ENCODE data around the gene AKT2. TPM values are rescaled to one million over a fixed set of nuclear protein-coding genes. Genes with fewer than 3 reads are reported as not detected.
A peak's percentile ranks its signal among the peaks of the same experiment; 100 is the strongest.

The AKT2 gene
- total and polyA plus RNA-seq, 2 experiments from 2014 or later: 60.1 to 193 TPM

DNA sequence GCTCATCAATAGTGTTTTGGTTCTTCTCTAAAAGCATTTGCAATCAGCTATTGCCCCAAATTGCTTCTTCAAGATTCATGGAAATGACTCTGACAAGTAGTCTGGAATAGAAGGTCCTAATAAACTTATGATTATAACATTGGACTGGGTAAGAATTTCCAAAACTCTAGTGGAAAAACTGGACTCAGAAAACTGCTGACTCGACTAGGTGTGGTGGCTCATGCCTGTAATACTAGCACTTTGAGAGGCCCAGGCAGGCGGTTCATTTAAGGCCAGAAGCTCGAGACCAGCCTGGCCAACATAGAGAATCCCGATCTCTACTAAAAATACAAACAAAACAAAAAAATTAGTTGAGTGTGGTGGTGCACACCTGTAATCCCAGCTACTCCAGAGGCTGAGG, 15.5 kb upstream of the AKT2 start:
- no peaks in the 10 kb centered on the region for H3K27me3 ChIP-seq
- TF ChIP-seq, protein P1, sequence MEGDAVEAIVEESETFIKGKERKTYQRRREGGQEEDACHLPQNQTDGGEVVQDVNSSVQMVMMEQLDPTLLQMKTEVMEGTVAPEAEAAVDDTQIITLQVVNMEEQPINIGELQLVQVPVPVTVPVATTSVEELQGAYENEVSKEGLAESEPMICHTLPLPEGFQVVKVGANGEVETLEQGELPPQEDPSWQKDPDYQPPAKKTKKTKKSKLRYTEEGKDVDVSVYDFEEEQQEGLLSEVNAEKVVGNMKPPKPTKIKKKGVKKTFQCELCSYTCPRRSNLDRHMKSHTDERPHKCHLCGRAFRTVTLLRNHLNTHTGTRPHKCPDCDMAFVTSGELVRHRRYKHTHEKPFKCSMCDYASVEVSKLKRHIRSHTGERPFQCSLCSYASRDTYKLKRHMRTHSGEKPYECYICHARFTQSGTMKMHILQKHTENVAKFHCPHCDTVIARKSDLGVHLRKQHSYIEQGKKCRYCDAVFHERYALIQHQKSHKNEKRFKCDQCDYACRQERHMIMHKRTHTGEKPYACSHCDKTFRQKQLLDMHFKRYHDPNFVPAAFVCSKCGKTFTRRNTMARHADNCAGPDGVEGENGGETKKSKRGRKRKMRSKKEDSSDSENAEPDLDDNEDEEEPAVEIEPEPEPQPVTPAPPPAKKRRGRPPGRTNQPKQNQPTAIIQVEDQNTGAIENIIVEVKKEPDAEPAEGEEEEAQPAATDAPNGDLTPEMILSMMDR (IDR thresholded peaks at IDR 0.05; ENCODE audit: low read depth, low read length): no peak
- no peak for DNase-seq (ENCODE audit: low read depth in 1 of 2, low spot score in 1 of 2)
- no peaks in the 10 kb centered on the region for H3K36me3 ChIP-seq
- no peak overlapping the region for H3K27ac ChIP-seq
- no peaks in the 10 kb centered on the region for H3K4me1 ChIP-seq (ENCODE audit: low read depth)
- no peak overlapping the region for H3K4me3 ChIP-seq
- no peaks in the 10 kb centered on the region for H3K9me3 ChIP-seq (ENCODE audit: low read depth)

DNA sequence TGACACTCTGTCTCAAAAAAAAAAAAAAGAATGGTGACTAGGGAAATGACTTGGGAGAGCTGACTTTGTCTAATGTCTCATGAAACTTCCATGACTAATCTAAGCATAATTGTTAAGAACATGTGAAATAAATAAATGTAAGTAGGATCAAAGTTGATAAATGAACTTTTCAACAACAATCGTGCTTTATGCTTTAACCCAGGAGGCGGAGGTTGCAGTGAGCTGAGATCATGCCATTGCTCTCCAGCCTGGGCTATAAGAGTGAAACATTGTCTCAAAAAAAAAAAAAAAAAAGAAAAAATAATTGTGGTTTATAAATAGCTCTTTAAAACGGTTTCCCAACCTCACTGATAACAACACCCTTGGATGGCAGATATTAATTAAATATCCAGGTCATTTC, 12.9 kb upstream of the AKT2 start:
- Histone ChIP-seq H3K36me3 (no peaks in the 10 kb centered on the region), H3K4me1 (ENCODE audit: low read depth) (no peaks in the 10 kb centered on the region), H3K27ac (no peak overlapping the region), H3K4me3 (no peak overlapping the region), H3K9me3 (ENCODE audit: low read depth) (no peaks in the 10 kb centered on the region), H3K27me3 (no peaks in the 10 kb centered on the region)
- TF ChIP-seq, protein P1 (IDR thresholded peaks at IDR 0.05; ENCODE audit: low read depth, low read length): no peak
- DNase-seq (ENCODE audit: low read depth in 1 of 2, low spot score in 1 of 2): no peak

DNA sequence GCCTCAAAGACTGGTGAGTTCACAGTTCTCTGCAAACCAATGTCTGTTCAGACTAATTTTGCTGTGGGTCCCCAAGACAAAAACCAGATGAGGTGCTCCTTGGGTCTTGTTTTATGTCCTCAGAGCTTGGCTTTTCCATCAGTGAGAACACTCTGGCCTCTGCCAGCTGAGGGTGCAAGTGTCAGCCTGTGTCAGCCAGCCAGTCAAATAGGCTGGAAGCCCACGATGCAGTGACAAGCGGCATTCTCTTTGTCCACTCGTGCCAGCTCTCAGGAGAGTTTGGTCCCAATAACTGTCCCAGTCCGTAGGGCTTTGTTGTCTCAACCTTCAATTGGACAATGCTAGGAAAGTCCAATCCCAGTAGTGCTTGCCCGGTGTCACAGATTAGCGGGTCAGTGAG, 9.4 kb upstream of the AKT2 start:
- Histone ChIP-seq H3K36me3 (no peaks in the 10 kb centered on the region), H3K27me3 (no peaks in the 10 kb centered on the region), H3K4me1 (ENCODE audit: low read depth) (no peaks in the 10 kb centered on the region), H3K9me3 (ENCODE audit: low read depth) (no peaks in the 10 kb centered on the region), H3K4me3 (no peak overlapping the region), H3K27ac (peak overlapping the region; percentile 17)
- DNase-seq (ENCODE audit: low read depth in 1 of 2, low spot score in 1 of 2): no peak
- TF ChIP-seq, protein P1 (IDR thresholded peaks at IDR 0.05; ENCODE audit: low read depth, low read length): no peak

DNA sequence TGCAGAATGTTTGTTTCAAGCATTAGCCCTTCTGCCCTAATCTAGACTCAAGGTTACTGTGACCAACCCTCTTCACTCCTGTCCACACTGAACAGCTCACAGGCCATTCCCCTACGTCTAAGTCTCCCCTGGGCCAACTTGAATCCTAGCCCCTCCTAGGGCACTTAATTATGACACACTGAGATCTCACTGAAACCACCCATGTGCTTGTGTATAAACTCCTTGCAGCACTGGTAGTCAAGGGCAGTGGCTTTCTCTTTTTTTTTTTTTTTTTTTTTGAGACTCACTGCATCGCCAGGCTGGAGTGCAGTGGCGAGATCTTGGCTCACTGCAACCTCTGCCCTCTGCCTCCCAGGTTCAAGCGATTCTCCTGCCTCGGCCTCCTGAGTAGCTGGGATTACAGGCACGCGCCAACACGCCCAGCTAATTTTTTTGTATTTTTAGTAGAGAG, 1.9 kb upstream of the AKT2 start:
- peak in 1 of 2 donors; percentile 41 for DNase-seq (ENCODE audit: low read depth in 1 of 2, low spot score in 1 of 2)
- no peaks in the 10 kb centered on the region for H3K36me3 ChIP-seq
- H3K4me3 ChIP-seq: no peak overlapping the region
- peaks cover 19% of the 10 kb centered on the region for H3K4me1 ChIP-seq (ENCODE audit: low read depth)
- H3K27ac ChIP-seq: peak overlapping the region; percentile 85
- no peaks in the 10 kb centered on the region for H3K9me3 ChIP-seq (ENCODE audit: low read depth)
- no peaks in the 10 kb centered on the region for H3K27me3 ChIP-seq
- TF ChIP-seq, protein P1 (IDR thresholded peaks at IDR 0.05; ENCODE audit: low read depth, low read length): no peak

DNA sequence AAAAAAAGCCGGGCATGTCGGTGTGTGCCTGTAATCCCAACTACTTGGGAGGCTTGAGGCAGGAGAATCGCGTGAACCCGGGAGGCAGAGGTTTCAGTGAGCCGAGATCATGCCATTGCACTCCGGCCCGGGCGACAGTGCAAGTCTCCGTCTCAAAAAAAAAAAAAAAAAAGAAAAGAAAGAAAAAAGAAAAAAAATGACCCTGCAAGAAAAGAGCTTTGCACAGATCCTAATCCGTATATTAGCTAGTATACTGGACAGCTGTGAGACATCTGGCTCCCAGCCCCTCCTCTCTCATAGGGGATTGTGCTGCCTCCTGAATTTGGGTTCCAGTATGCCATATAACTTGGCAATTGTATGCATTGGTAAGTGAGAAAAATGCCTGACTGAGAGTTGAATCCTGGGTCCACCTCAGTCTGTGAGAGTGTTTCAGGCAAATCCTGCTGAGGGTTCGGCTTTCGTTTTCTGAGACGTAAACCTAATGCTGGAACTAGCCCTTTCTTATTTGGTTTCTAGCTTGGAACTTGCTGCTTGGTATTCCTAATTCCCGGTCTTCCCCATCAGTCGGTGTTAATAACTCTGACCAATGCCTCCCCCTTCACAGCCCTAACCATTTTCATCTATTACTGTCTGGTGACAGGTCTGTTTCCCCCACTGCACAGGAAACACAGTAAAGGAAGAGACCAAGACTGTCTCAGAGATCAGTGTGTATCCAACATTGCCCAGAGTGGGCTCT, 1.3 kb upstream of the AKT2 start:
- Histone ChIP-seq H3K27me3 (no peaks in the 10 kb centered on the region), H3K4me3 (no peak overlapping the region), H3K4me1 (ENCODE audit: low read depth) (peaks cover 19% of the 10 kb centered on the region), H3K9me3 (ENCODE audit: low read depth) (no peaks in the 10 kb centered on the region), H3K36me3 (no peaks in the 10 kb centered on the region), H3K27ac (peak overlapping the region; percentile 98)
- TF ChIP-seq, protein P1 (IDR thresholded peaks at IDR 0.05; ENCODE audit: low read depth, low read length): no peak
- DNase-seq (ENCODE audit: low read depth in 1 of 2, low spot score in 1 of 2): no peak
